Keratinocyte (primary cell): ENCODE measurements around the gene SDK1.

Source experiments
- CTCF ChIP-seq, 3 experiments: IDR thresholded peaks in 1 of 3; conservative IDR thresholded peaks in 1 of 3; optimal IDR thresholded peaks in 1 of 3; 2 replicates in 2 of 3; 3 replicates in 1 of 3; pipeline versions ENCODE3 to v1.5.1; 2011; ENCODE audit warnings: low read length in 3 of 3, mild to moderate bottlenecking in 3 of 3, moderate library complexity in 2 of 3, control low read depth in 1 of 3, inconsistent platforms in 1 of 3; ENCODE audit not compliant: insufficient read depth in 2 of 3; ENCODE audit errors: extremely low read depth in 1 of 3
- EZH2 ChIP-seq: IDR thresholded peaks from one replicate; pipeline ENCODE4 v1.6.1; 2012; ENCODE audit warnings: inconsistent platforms, mild to moderate bottlenecking, low read length, moderate library complexity

DNA sequence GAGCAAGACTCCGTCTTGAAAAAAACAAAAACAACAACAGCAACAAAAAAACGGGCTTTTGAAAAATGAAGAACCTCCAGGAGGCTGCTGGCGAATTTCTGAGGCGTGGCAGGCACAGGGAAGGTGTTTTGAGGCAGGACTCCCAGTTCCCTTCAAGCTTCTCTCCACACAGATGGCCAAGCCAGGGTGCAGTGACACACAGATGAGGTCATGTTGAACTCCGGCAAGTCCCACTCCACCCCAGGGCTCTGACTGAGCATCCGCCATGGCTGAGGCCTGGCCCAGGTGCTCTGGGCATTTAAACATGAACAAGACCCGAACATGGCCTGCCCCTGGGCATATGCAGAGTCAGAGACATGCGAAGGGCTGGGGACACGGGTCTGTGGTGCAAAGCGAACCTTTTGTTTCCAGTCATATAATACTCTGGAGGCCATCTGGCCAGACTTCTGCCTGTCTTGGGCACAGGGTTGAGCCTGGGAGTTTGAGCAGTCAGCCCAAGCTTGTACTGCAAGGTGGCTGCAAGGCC is 866.4 kb downstream of the SDK1 start:
- TF ChIP-seq EZH2, result no peak
- TF ChIP-seq CTCF (optimal IDR thresholded peaks at IDR 0.05 in 1 of 3, IDR thresholded peaks at IDR 0.05 in 1 of 3, conservative IDR thresholded peaks at IDR 0.05 in 1 of 3; ENCODE audit: extremely low read depth in 1 of 3, insufficient read depth in 2 of 3, low read length in 3 of 3), result no peak
